ENCODE data around the gene DNM3. TPM values are rescaled to one million over a fixed set of nuclear protein-coding genes. Genes with fewer than 3 reads are reported as not detected.
A peak's percentile ranks its signal among the peaks of the same experiment; 100 is the strongest.

Gene DNM3
- total and polyA plus RNA-seq, 2 donors (not counting 1 experiment from before 2014, with no cell fraction given): 1.0 to 1.3 TPM

GRCh38 chr1:172425339-172425738 lies 584.0 kb downstream of the DNM3 start:
- ChIA-PET CTCF (interaction anchor here (0.9 to 2.5 kb wide), 2 partner anchors 334 to 422 kb away, joined by 3 to 11 read pairs; no protein-coding TSS in a partner anchor), POLR2A (no interaction called here)
- no peaks in the 10 kb centered on the region for H3K27me3 Mint-ChIP-seq
- DNase-seq: no peak
- H4K20me1 ChIP-seq (ENCODE audit: control insufficient read depth, insufficient read depth, low read length, poor library complexity, severe bottlenecking): no peaks in the 10 kb centered on the region
- no peak overlapping the region for H3K4me2 ChIP-seq (replicated peaks; ENCODE audit: low read depth, low read length, poor library complexity, severe bottlenecking)
- H3K9ac ChIP-seq (ENCODE audit: low read length): no peak overlapping the region
- intact Hi-C loops (cut with micrococcal nuclease): no loop called here
- H3K4me3 ChIP-seq (ENCODE audit: control extremely low read depth in 1 of 5, extremely low read depth in 1 of 5, insufficient read depth in 1 of 5, low read depth in 2 of 5, low read length in 4 of 5): no peak overlapping the region
- no peak overlapping the region for H3K27ac ChIP-seq (ENCODE audit: low read length in 2 of 2)
- H3K36me3 ChIP-seq (replicated peaks in 1 of 2; ENCODE audit: control extremely low read depth in 1 of 2, control insufficient read depth in 1 of 2, extremely low read depth in 1 of 2, insufficient read depth in 2 of 2, low read length in 1 of 2): no peaks in the 10 kb centered on the region
- peaks cover 6% of the 10 kb centered on the region in 2 donors for H3K4me1 ChIP-seq (ENCODE audit: control insufficient read depth in 2 of 2, insufficient read depth in 2 of 2, low read length in 2 of 2)
- peaks cover 4% of the 10 kb centered on the region for H3K4me1 Mint-ChIP-seq
- TF ChIP-seq EZH2 (IDR thresholded peaks at IDR 0.05; ENCODE audit: borderline replicate concordance, insufficient read depth, low read depth, low read length, poor library complexity, severe bottlenecking) (no peak), CTCF (IDR thresholded peaks at IDR 0.05) (no peak)
- no CpG with 5 or more reads among the region's 3 CpGs for WGBS (ENCODE audit: insufficient coverage)
- H3K9me3 Mint-ChIP-seq (ENCODE audit: insufficient read depth): no peaks in the 10 kb centered on the region
- H2AFZ ChIP-seq (ENCODE audit: insufficient read depth, low read depth, low read length, poor library complexity, severe bottlenecking): no peak overlapping the region
- no peak overlapping the region for H3K4me3 Mint-ChIP-seq
- peaks cover 4% of the 10 kb centered on the region for H3K79me2 ChIP-seq (ENCODE audit: control insufficient read depth, insufficient read depth, low read length)
- H3K9me3 ChIP-seq (ENCODE audit: control extremely low read depth in 1 of 3, control insufficient read depth in 2 of 3, insufficient read depth in 1 of 3, low read length in 2 of 3): no peaks in the 10 kb centered on the region
- H3K27me3 ChIP-seq (replicated peaks in 1 of 4; ENCODE audit: control extremely low read depth in 1 of 4, control insufficient read depth in 3 of 4, insufficient read depth in 4 of 4, low read length in 3 of 4): no peaks in the 10 kb centered on the region
- no peak for ATAC-seq (ENCODE audit: low read depth)
- no peak overlapping the region for H3K27ac Mint-ChIP-seq

DNA sequence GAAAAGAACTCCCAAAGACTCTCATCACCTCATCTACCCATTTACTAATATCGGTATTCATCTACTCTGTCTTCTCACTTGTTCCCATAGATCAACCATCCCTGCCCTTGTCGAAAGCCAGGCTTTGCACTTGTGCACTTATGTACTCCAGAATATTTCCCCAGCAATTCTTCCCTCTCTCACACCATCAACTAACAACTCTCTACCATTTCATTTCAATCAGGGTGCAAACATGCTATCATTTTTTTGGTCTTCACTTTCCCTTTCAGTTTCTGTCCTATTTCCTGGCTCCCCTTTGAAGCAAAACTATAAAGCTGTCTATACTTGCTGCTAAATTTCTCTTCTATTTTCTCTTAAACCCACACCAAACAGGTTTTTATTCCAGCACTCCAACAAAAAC lies 585.9 kb downstream of the DNM3 start:
- Histone ChIP-seq H2AFZ (ENCODE audit: insufficient read depth, low read depth, low read length, poor library complexity, severe bottlenecking) (peak overlapping the region; percentile 16), H3K4me3 (ENCODE audit: control extremely low read depth in 1 of 5, extremely low read depth in 1 of 5, insufficient read depth in 1 of 5, low read depth in 2 of 5, low read length in 4 of 5) (no peak overlapping the region), H3K4me2 (replicated peaks; ENCODE audit: low read depth, low read length, poor library complexity, severe bottlenecking) (peak overlapping the region; percentile 24), H3K9me3 (ENCODE audit: control extremely low read depth in 1 of 3, control insufficient read depth in 2 of 3, insufficient read depth in 1 of 3, low read length in 2 of 3) (no peaks in the 10 kb centered on the region), H4K20me1 (ENCODE audit: control insufficient read depth, insufficient read depth, low read length, poor library complexity, severe bottlenecking) (no peaks in the 10 kb centered on the region), H3K27me3 (replicated peaks in 1 of 4; ENCODE audit: control extremely low read depth in 1 of 4, control insufficient read depth in 3 of 4, insufficient read depth in 4 of 4, low read length in 3 of 4) (no peaks in the 10 kb centered on the region), H3K4me1 (ENCODE audit: control insufficient read depth in 2 of 2, insufficient read depth in 2 of 2, low read length in 2 of 2) (peaks cover 10 to 12% of the 10 kb centered on the region in 2 donors), H3K9ac (ENCODE audit: low read length) (no peak overlapping the region), H3K36me3 (replicated peaks in 1 of 2; ENCODE audit: control extremely low read depth in 1 of 2, control insufficient read depth in 1 of 2, extremely low read depth in 1 of 2, insufficient read depth in 2 of 2, low read length in 1 of 2) (peaks cover 0 to 3% of the 10 kb centered on the region in 2 experiments), H3K79me2 (ENCODE audit: control insufficient read depth, insufficient read depth, low read length) (peaks cover 4% of the 10 kb centered on the region), H3K27ac (ENCODE audit: low read length in 2 of 2) (no peak overlapping the region)
- Mint-ChIP-seq H3K27ac (no peak overlapping the region), H3K9me3 (ENCODE audit: insufficient read depth) (no peaks in the 10 kb centered on the region), H3K4me3 (no peak overlapping the region), H3K4me1 (peaks cover 13% of the 10 kb centered on the region), H3K27me3 (no peaks in the 10 kb centered on the region)
- CTCF ChIA-PET: interaction anchor here (1.5 to 3.7 kb wide), 6 partner anchors 16 to 425 kb away, joined by 3 to 23 read pairs (median 12); no protein-coding TSS in a partner anchor
- DNase-seq (no peak), ATAC-seq (ENCODE audit: low read depth) (no peak)
- intact Hi-C loops (cut with micrococcal nuclease): no loop called here
- 100% methylated on average over 2 of the region's 2 CpGs for WGBS (ENCODE audit: insufficient coverage)
- no peak for TF ChIP-seq CTCF (IDR thresholded peaks at IDR 0.05)
- no peak for TF ChIP-seq EZH2 (IDR thresholded peaks at IDR 0.05; ENCODE audit: borderline replicate concordance, insufficient read depth, low read depth, low read length, poor library complexity, severe bottlenecking)
- POLR2A ChIA-PET: interaction anchor here (0.6 kb wide), 1 partner anchor 647 kb away, joined by 3 read pairs; no protein-coding TSS in a partner anchor
